Mesenchymal stem cell (in vitro differentiated cells and primary cell): ENCODE measurements around the gene NRG3.
A peak's percentile ranks its signal among the peaks of the same experiment; 100 is the strongest.

ENCODE experiments used
- DNase-seq: peaks from one replicate; pipeline ENCODE4 v3.0.0-alpha.2; 2013
- H2AFZ ChIP-seq: one replicate; pipeline ENCODE4 v1.6.1; 2013; ENCODE audit warnings: low read depth, mild to moderate bottlenecking, control low read depth, inconsistent platforms, low read length, moderate library complexity
- H2AK5ac ChIP-seq: 2 replicates; pipeline ENCODE4 v1.6.1; 2013; ENCODE audit warnings: low read length, moderate library complexity, mild to moderate bottlenecking, inconsistent platforms; ENCODE audit not compliant: severe bottlenecking
- H2BK120ac ChIP-seq: one replicate; pipeline ENCODE4 v1.6.1; 2013; ENCODE audit warnings: low read depth, mild to moderate bottlenecking, inconsistent platforms, low read length, moderate library complexity
- H2BK12ac ChIP-seq, 2 experiments: one replicate each; pipeline ENCODE4 v1.6.1; 2013; ENCODE audit warnings: inconsistent platforms in 2 of 2, low read length in 2 of 2, mild to moderate bottlenecking in 2 of 2, moderate library complexity in 2 of 2, control low read depth in 1 of 2
- H2BK15ac ChIP-seq: one replicate; pipeline ENCODE4 v1.6.1; 2013; ENCODE audit warnings: mild to moderate bottlenecking, low read depth, inconsistent platforms; ENCODE audit not compliant: poor library complexity, severe bottlenecking
- H2BK5ac ChIP-seq: 2 replicates; pipeline ENCODE4 v1.6.1; 2013; ENCODE audit warnings: low read depth, mild to moderate bottlenecking, low read length, control low read depth, inconsistent platforms; ENCODE audit not compliant: poor library complexity, severe bottlenecking
- H3K14ac ChIP-seq, 2 experiments: one replicate each; pipeline ENCODE4 v1.6.1; 2013; ENCODE audit warnings: inconsistent platforms in 2 of 2, low read length in 2 of 2, control low read depth in 1 of 2, mild to moderate bottlenecking in 1 of 2, moderate library complexity in 1 of 2
- H3K18ac ChIP-seq, 2 experiments: one replicate each; pipeline ENCODE4 v1.6.1; 2013; ENCODE audit warnings: inconsistent platforms in 2 of 2, low read length in 2 of 2, control low read depth in 1 of 2, low read depth in 1 of 2, mild to moderate bottlenecking in 1 of 2
- H3K23ac ChIP-seq, 2 experiments: one replicate each; pipeline ENCODE4 v1.6.1; 2013; ENCODE audit warnings: inconsistent platforms in 2 of 2, low read length in 2 of 2, mild to moderate bottlenecking in 2 of 2, moderate library complexity in 2 of 2, control low read depth in 1 of 2
- H3K27ac ChIP-seq: 2 replicates; pipeline ENCODE4 v1.5.1; 2013; ENCODE audit warnings: mild to moderate bottlenecking, moderate library complexity, low read length, control low read depth, inconsistent platforms; ENCODE audit not compliant: poor library complexity, severe bottlenecking
- H3K27me3 ChIP-seq, 2 experiments: 2 replicates each; pipeline versions ENCODE4 v1.6.1 to v1.7.0; 2013; ENCODE audit warnings: low read length in 2 of 2, mild to moderate bottlenecking in 2 of 2, moderate library complexity in 2 of 2, control low read depth in 1 of 2, inconsistent platforms in 1 of 2; ENCODE audit not compliant: control insufficient read depth in 1 of 2, insufficient read depth in 1 of 2
- H3K36me3 ChIP-seq, 2 experiments: 2 replicates each; pipeline versions ENCODE4 v1.6.1 to v1.7.0; 2013; ENCODE audit warnings: low read length in 2 of 2, control low read depth in 1 of 2, inconsistent platforms in 1 of 2, low read depth in 1 of 2, mild to moderate bottlenecking in 1 of 2; ENCODE audit not compliant: insufficient read depth in 2 of 2, control insufficient read depth in 1 of 2
- H3K4ac ChIP-seq, 2 experiments: one replicate each; pipeline ENCODE4 v1.6.1; 2013; ENCODE audit warnings: inconsistent platforms in 2 of 2, low read length in 2 of 2, mild to moderate bottlenecking in 2 of 2, moderate library complexity in 2 of 2, control low read depth in 1 of 2, low read depth in 1 of 2
- H3K4me1 ChIP-seq: 2 replicates; pipeline ENCODE4 v1.6.1; 2013; ENCODE audit warnings: low read depth, low read length, control low read depth; ENCODE audit not compliant: control insufficient read depth, insufficient read depth
- H3K4me2 ChIP-seq: 2 replicates; pipeline ENCODE4 v1.6.1; 2013; ENCODE audit warnings: low read length, mild to moderate bottlenecking, inconsistent platforms; ENCODE audit not compliant: poor library complexity, severe bottlenecking
- H3K4me3 ChIP-seq, 2 experiments: 2 replicates each; pipeline versions ENCODE4 v1.5.1 to v1.7.0; 2013; ENCODE audit warnings: low read length in 2 of 2, mild to moderate bottlenecking in 2 of 2, control low read depth in 1 of 2, low read depth in 1 of 2; ENCODE audit not compliant: insufficient read depth in 1 of 2
- H3K79me1 ChIP-seq: replicated peaks from 2 replicates; pipeline ENCODE4 v1.6.1; 2013; ENCODE audit warnings: mild to moderate bottlenecking, control low read depth, low read length, inconsistent platforms; ENCODE audit not compliant: poor library complexity, severe bottlenecking
- H3K9ac ChIP-seq: 2 replicates; pipeline ENCODE4 v1.7.0; 2013; ENCODE audit warnings: mild to moderate bottlenecking, low read length, moderate library complexity
- H3K9me3 ChIP-seq: 2 replicates; pipeline ENCODE4 v1.7.0; 2013; ENCODE audit warnings: mild to moderate bottlenecking, low read length; ENCODE audit not compliant: control insufficient read depth
- H4K8ac ChIP-seq: one replicate; pipeline ENCODE4 v1.6.1; 2013; ENCODE audit warnings: inconsistent platforms, mild to moderate bottlenecking, low read length, moderate library complexity
- H4K91ac ChIP-seq: one replicate; pipeline ENCODE4 v1.6.1; 2013; ENCODE audit warnings: mild to moderate bottlenecking, low read length, inconsistent platforms
- WGBS: methylation state at CpG from one replicate; pipeline ENCODE4 v1.1.7; 2013; ENCODE audit warnings: mixed read lengths; 5-methylcytosine and 5-hydroxymethylcytosine counted together

NRG3 gene

DNA sequence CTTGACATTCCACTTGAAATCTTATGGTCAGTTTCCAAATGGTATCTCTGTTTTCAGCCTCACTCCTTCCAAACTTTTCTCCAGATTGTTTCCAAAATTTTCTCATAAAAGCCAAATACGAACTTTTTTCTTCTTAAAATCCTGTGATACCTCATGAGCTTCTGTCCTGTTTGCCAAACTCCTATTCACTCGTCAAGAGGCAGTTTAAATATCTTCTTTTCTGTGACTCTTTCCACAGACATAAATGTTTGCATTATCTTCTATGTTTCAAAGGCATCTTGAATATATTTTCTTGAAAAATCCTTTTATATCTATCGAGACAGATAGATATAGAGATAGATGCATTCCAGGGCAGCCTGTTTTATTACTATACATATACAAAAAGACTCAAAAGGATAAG lies 109.4 kb downstream of the NRG3 start:
- Histone ChIP-seq H3K4me1 (no peaks in the 10 kb centered on the region), H2BK12ac (no peak overlapping the region), H3K27ac (no peak overlapping the region), H3K36me3 (no peaks in the 10 kb centered on the region), H3K4me2 (no peak overlapping the region), H3K14ac (no peak overlapping the region), H3K4ac (no peak overlapping the region), H4K8ac (no peak overlapping the region), H2AFZ (no peak overlapping the region), H3K9me3 (peaks cover 20% of the 10 kb centered on the region), H3K9ac (no peak overlapping the region), H2BK120ac (no peak overlapping the region), H4K91ac (no peak overlapping the region), H2AK5ac (no peak overlapping the region), H3K4me3 (no peak overlapping the region), H3K23ac (no peak overlapping the region), H2BK15ac (no peak overlapping the region), H3K27me3 (no peaks in the 10 kb centered on the region), H3K79me1 (no peaks in the 10 kb centered on the region), H3K18ac (no peak overlapping the region), H2BK5ac (no peak overlapping the region)
- 64% methylated on average over 1 of the region's 3 CpGs for WGBS
- DNase-seq, result no peak

GRCh38 chr10:81995254-81995653 lies 120.3 kb downstream of the NRG3 start:
- H3K9ac ChIP-seq, result no peak overlapping the region
- H4K8ac ChIP-seq, result no peak overlapping the region
- H3K79me1 ChIP-seq, result no peaks in the 10 kb centered on the region
- 79% methylated on average over 3 of the region's 3 CpGs for WGBS
- H3K4ac ChIP-seq, result no peak overlapping the region
- no peaks in the 10 kb centered on the region for H3K27me3 ChIP-seq
- no peak overlapping the region for H3K27ac ChIP-seq
- H2BK12ac ChIP-seq, result no peak overlapping the region
- no peak overlapping the region for H4K91ac ChIP-seq
- no peak overlapping the region for H3K14ac ChIP-seq
- no peaks in the 10 kb centered on the region for H3K36me3 ChIP-seq
- no peak overlapping the region for H2AFZ ChIP-seq
- no peak overlapping the region for H2BK15ac ChIP-seq
- no peak overlapping the region for H3K4me2 ChIP-seq
- H3K18ac ChIP-seq, result no peak overlapping the region
- no peaks in the 10 kb centered on the region for H3K4me1 ChIP-seq
- no peak overlapping the region for H2BK5ac ChIP-seq
- H2AK5ac ChIP-seq, result no peak overlapping the region
- H3K4me3 ChIP-seq, result no peak overlapping the region
- H3K9me3 ChIP-seq, result peaks cover 10% of the 10 kb centered on the region
- no peak for DNase-seq
- no peak overlapping the region for H2BK120ac ChIP-seq
- H3K23ac ChIP-seq, result no peak overlapping the region

- Histone ChIP-seq H3K4me2 (no peak overlapping the region), H3K9me3 (peaks cover 13% of the 10 kb centered on the region), H2AFZ (no peak overlapping the region), H3K27ac (no peak overlapping the region), H4K91ac (no peak overlapping the region), H2BK120ac (no peak overlapping the region), H2BK5ac (no peak overlapping the region), H3K9ac (no peak overlapping the region), H3K18ac (no peak overlapping the region), H3K14ac (peak overlapping the region in 1 of 2 experiments; percentile 9), H2BK12ac (no peak overlapping the region), H3K36me3 (no peaks in the 10 kb centered on the region), H3K27me3 (no peaks in the 10 kb centered on the region), H3K4ac (no peak overlapping the region), H3K4me1 (no peaks in the 10 kb centered on the region), H4K8ac (no peak overlapping the region), H2BK15ac (no peak overlapping the region), H3K23ac (no peak overlapping the region), H2AK5ac (no peak overlapping the region), H3K79me1 (no peaks in the 10 kb centered on the region), H3K4me3 (no peak overlapping the region)
- WGBS, result 66% methylated on average over 3 of the region's 3 CpGs
- DNase-seq, result no peak
Measured at GRCh38 chr10:81996927-81997326, 121.9 kb downstream of the NRG3 start.

DNA sequence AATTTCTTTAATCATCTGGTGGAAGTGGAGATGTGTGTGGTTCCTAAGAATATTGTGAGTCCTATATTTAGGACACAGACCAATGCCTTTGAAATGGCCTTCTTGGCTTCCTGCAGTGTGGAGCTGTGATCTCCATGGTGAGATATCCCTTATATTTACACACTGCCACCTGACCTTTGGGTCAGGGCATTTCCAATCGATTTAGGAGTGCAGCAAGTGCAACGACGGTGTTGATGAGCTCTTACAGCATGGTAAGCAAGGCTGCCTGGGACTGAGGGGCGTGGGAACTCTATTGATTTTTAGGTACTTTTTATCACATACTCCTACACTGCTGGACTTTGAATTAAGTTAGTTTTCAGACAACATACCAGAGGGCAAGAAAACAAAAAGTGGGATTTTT lies 146.0 kb downstream of the NRG3 start:
- Histone ChIP-seq H4K8ac (no peak overlapping the region), H2BK120ac (no peak overlapping the region), H3K4ac (no peak overlapping the region), H3K9ac (no peak overlapping the region), H2BK15ac (no peak overlapping the region), H3K27ac (no peak overlapping the region), H3K4me1 (no peaks in the 10 kb centered on the region), H2BK12ac (no peak overlapping the region), H3K79me1 (no peaks in the 10 kb centered on the region), H2BK5ac (no peak overlapping the region), H3K9me3 (peaks cover 22% of the 10 kb centered on the region), H3K18ac (no peak overlapping the region), H3K4me3 (no peak overlapping the region), H2AK5ac (no peak overlapping the region), H3K23ac (no peak overlapping the region), H3K4me2 (no peak overlapping the region), H2AFZ (no peak overlapping the region), H4K91ac (no peak overlapping the region), H3K14ac (no peak overlapping the region), H3K36me3 (no peaks in the 10 kb centered on the region), H3K27me3 (no peaks in the 10 kb centered on the region)
- whole genome bisulfite sequencing, result no CpG with 5 or more reads among the region's 4 CpGs
- DNase-seq, result no peak
